Cerebellar cortex (tissue), 1 donor: Measurements from ENCODE around the gene NEURL1B.

ENCODE experiments used
- DNase-seq: peaks from one replicate; pipeline ENCODE4 v3.0.0-alpha.2; 2015; ENCODE audit warnings: low spot score

Gene NEURL1B

DNA sequence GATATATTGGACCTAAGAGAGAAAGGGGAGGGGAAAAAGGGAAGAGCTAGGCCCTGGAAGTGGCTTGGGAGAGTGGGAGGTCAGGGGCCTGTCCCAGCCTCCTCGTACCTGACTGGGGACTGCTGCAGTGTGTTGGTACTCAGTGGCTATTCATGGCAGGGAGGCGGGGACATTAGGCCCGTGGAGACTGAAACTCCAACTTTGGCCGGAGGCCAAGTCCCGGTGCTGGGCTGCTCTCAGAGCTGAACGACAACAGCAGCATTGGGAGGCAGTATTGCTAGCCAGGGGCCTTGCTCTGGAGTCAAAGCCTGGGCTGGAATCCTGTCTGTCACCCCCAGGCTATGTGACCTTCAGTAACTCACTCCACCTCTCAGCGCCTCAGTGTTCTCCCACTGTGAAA, 37.8 kb downstream of the NEURL1B start:
- DNase-seq = no peak

- no peak for DNase-seq
These were observed 38.7 kb downstream of the NEURL1B start for GRCh38 chr5:172679628-172680212.

- no peak for DNase-seq
These were observed 39.9 kb downstream of the NEURL1B start for GRCh38 chr5:172680921-172681320.

DNA sequence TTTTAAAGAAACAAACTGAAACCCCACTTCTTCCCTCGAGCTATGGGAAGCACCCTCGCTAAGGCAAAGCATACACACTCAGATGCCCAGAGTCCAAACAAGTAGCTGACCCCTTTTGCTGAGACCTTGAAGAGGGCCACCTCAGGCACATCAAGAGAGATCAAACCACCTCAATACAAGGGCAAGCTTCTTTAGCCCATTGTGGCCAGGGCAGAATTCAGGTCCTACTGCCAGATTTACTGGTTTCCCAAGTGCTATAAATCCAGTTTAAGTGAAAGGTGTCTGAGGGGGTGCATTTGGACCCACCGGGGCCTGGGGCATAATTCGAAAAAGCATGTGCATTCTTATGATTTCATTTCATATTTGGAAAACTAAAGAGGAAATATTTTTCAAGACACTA, 40.4 kb downstream of the NEURL1B start:
- DNase-seq = no peak

GRCh38 chr5:172683264-172683644, 42.2 kb downstream of the NEURL1B start:
- DNase-seq = no peak

- DNase-seq = no peak
These were observed 42.8 kb downstream of the NEURL1B start for GRCh38 chr5:172683645-172684471.

DNA sequence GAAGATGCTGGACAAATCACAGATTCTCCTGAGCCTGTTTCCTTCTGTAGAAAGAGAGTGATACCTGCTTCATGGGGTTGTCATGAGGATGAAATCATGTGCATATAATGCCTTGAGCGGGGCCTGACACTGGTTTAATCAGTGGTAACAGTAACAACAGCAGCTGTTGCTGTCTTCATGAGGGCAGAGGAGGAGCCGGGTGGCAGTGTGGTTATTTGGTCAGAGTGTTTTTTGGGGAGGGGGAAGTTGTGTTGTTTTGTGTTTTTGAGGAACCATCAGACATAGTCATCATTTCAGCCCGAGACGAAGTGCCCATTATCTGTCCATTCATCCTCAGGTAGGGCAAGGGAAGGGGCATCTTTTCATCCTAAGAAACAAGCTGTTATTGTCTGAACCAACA, 44.0 kb downstream of the NEURL1B start:
- DNase-seq = no peak

GRCh38 chr5:172686111-172686510, 45.0 kb downstream of the NEURL1B start:
- DNase-seq = no peak

DNA sequence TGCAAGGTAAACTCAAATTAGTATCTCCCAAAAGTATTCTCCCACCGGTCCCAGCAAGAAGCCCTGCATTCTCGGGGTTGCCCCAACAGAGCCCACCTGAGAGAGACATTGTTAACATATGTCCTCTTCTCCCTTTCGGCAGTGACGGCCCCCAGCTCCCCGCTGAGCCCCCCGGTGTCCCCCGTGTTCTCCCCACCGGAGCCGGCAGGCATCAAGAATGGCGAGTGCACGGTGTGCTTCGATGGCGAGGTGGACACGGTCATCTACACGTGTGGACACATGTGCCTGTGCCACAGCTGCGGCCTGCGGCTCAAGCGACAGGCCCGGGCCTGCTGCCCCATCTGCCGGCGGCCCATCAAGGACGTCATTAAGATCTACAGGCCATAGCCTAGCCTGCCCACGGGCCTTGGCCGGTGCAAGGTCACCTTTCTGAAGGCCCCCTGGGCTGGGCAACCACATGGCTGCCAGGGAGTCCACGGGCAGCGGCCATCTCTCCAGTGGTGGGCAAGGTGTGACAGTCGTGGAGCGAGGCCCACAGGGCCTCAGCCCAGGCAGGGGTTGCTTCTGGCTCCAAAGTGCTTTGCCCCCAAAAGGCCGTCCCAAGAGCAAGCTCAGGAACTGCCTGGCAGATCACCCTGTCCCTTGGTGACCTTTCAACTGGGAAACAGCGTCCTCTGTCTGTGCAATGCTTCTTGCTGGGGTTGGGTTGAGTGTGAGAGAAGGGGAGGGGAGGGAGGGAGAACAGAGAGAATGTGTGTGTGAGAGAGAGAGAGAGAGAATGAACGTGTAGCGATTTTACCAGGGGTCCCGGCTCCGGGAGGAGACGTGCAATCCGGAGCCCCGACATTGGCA, 45.7 kb downstream of the NEURL1B start:
- DNase-seq = no peak

- DNase-seq = no peak
These were observed 46.9 kb downstream of the NEURL1B start for GRCh38 chr5:172687940-172688339.

DNA sequence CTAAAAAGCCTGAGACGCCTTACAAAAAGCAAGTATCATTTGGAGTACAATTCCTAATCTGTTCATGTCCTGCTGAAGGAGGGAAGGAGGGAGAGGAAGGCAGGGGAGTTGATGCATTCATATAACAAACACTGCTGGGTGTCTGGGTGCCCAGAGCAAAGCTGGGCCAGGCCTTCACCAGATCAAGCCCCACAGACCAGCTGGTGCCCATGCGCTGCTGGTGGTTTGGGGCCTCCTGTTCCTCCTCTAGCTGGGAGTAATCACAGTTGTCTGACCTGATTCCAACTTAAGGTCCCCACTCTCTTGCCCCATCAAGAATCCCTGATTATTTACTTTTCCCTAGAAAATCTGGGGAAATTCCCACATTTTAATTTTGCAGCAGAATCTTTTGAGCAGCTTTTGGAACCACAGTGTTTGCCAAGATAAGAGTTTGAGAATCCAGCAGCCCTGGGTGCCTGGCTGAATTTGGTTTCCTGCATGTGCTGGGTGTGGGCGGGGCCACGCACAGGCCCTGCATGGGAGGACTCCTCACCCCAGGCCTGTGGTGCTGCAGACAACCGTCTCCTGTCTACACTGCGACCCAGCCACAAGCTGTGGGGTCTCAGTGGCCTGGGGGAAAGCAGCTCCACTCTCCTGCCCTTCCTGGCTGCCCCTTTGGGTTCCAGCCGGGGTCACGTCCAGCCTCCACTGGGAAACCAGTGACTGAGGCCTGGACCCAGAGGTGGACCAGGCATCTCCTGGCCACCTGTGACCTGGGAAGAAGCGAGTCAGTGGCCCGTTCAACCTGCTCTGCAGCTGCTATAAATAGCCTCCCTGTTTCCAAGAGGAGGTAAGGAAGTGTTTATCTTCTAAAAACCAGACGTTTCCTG, 47.5 kb downstream of the NEURL1B start:
- no peak for DNase-seq

DNA sequence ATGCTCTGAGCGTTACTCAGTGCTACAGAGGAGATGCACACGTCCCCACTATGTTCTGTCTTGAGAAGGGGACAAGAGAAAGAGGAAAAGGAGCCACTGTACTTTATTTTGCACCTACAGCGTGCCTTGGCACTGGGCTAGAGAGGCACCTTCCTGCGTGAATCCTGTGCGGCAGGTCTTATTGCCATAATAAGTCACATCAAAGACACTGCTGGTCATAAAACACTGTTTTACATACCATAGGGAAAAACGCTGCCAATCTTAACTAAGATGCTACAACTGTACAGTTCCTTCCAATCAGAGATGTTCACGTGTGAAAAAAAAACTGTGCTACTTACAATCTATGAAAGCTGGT, 48.1 kb downstream of the NEURL1B start:
- no peak for DNase-seq

DNA sequence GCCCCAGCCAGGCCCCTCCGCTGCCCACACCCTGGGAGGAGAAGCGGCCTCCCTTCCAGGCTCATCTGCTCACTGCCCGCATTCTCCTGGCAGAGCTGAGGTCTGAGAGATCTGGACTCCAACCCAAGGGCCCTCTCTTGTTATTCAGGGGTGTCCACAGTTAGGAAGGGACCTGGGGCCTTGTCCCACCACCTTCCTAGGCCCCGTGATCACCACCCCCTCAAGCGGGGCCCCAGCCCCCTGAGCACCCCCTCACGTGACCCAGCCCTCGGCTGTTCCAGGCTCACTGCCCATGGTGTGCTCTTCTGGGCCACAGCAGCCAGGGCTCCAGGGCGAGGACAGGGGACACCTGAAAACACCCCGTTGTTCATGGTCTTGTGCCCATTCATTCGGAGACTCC, 48.7 kb downstream of the NEURL1B start:
- DNase-seq = no peak

- DNase-seq = no peak
These were observed 49.4 kb downstream of the NEURL1B start for GRCh38 chr5:172690258-172691075.

- no peak for DNase-seq
These were observed 50.8 kb downstream of the NEURL1B start for GRCh38 chr5:172691886-172692285.

GRCh38 chr5:172692451-172692850, 51.4 kb downstream of the NEURL1B start:
- no peak for DNase-seq

GRCh38 chr5:172692981-172693380, 51.9 kb downstream of the NEURL1B start:
- DNase-seq = no peak

- DNase-seq = no peak
These were observed 53.0 kb downstream of the NEURL1B start for GRCh38 chr5:172694061-172694460.

- no peak for DNase-seq
These were observed 53.5 kb downstream of the NEURL1B start for GRCh38 chr5:172694541-172694940.

GRCh38 chr5:172695232-172696054, 54.4 kb downstream of the NEURL1B start:
- DNase-seq = no peak
